ENCODE results near the gene LIPC. TPM values are rescaled to one million over a fixed set of nuclear protein-coding genes. Genes with fewer than 3 reads are reported as not detected.

Gene LIPC
- polyA plus RNA-seq, 1 donor (not counting 4 experiments of a cell fraction or from before 2014, with no cell fraction given): not detected

- H3K9ac ChIP-seq (ENCODE audit: control insufficient read depth, extremely low read depth, insufficient read depth, low read length): no peak overlapping the region
- H3K4me3 ChIP-seq (ENCODE audit: control insufficient read depth in 2 of 3, extremely low read depth in 1 of 3, insufficient read depth in 2 of 3, low read depth in 1 of 3, low read length in 3 of 3): no peak overlapping the region
- H3K9me1 ChIP-seq (ENCODE audit: control insufficient read depth, extremely low read depth, insufficient read depth, low read length): no peaks in the 10 kb centered on the region
- TF ChIP-seq EZH2 (IDR thresholded peaks at IDR 0.05; ENCODE audit: low read length): no peak
- TF ChIP-seq CTCF (optimal IDR thresholded peaks at IDR 0.05 in 1 of 3, IDR thresholded peaks at IDR 0.05 in 1 of 3, conservative IDR thresholded peaks at IDR 0.05 in 1 of 3; ENCODE audit: extremely low read depth in 1 of 3, insufficient read depth in 2 of 3, low read length in 3 of 3): no peak
- H3K4me2 ChIP-seq (ENCODE audit: control insufficient read depth, extremely low read depth, insufficient read depth, low read depth, low read length): no peak overlapping the region
- H3K4me1 ChIP-seq (ENCODE audit: control insufficient read depth, extremely low read depth, insufficient read depth, low read length): no peaks in the 10 kb centered on the region
- no peaks in the 10 kb centered on the region for H3K27me3 ChIP-seq (ENCODE audit: control insufficient read depth, extremely low read depth, insufficient read depth, low read length)
- H3K79me2 ChIP-seq (ENCODE audit: control insufficient read depth, insufficient read depth, low read length): no peaks in the 10 kb centered on the region
- no peak for DNase-seq (ENCODE audit: low read depth, low spot score)
- no peaks in the 10 kb centered on the region for H4K20me1 ChIP-seq (ENCODE audit: control insufficient read depth, extremely low read depth, insufficient read depth, low read length)
- H2AFZ ChIP-seq (ENCODE audit: control insufficient read depth, low read length): no peak overlapping the region
- dilution Hi-C loops (cut with MboI; ENCODE audit: extremely low pct_ligation_motif_present, low sequenced_read_pairs): no loop called here
- FAIRE-seq: no peak
- no peaks in the 10 kb centered on the region for H3K36me3 ChIP-seq (ENCODE audit: control insufficient read depth in 2 of 2, extremely low read depth in 1 of 2, insufficient read depth in 2 of 2, low read length in 2 of 2)
- no peaks in the 10 kb centered on the region for H3K9me3 ChIP-seq (ENCODE audit: control insufficient read depth, low read depth, low read length)
- H3K27ac ChIP-seq (ENCODE audit: control insufficient read depth, insufficient read depth, low read length): no peak overlapping the region
Measured at GRCh38 chr15:58583171-58583908, 151.5 kb downstream of the LIPC start.

GRCh38 chr15:58584789-58585461, 153.1 kb downstream of the LIPC start:
- H3K9ac ChIP-seq (ENCODE audit: control insufficient read depth, extremely low read depth, insufficient read depth, low read length): no peak overlapping the region
- DNase-seq (ENCODE audit: low read depth, low spot score) (no peak), FAIRE-seq (no peak)
- H3K9me3 ChIP-seq (ENCODE audit: control insufficient read depth, low read depth, low read length): no peaks in the 10 kb centered on the region
- no peak for TF ChIP-seq EZH2 (IDR thresholded peaks at IDR 0.05; ENCODE audit: low read length)
- no peak for TF ChIP-seq CTCF (optimal IDR thresholded peaks at IDR 0.05 in 1 of 3, IDR thresholded peaks at IDR 0.05 in 1 of 3, conservative IDR thresholded peaks at IDR 0.05 in 1 of 3; ENCODE audit: extremely low read depth in 1 of 3, insufficient read depth in 2 of 3, low read length in 3 of 3)
- no peaks in the 10 kb centered on the region for H3K36me3 ChIP-seq (ENCODE audit: control insufficient read depth in 2 of 2, extremely low read depth in 1 of 2, insufficient read depth in 2 of 2, low read length in 2 of 2)
- H3K4me2 ChIP-seq (ENCODE audit: control insufficient read depth, extremely low read depth, insufficient read depth, low read depth, low read length): no peak overlapping the region
- no peaks in the 10 kb centered on the region for H3K4me1 ChIP-seq (ENCODE audit: control insufficient read depth, extremely low read depth, insufficient read depth, low read length)
- no peaks in the 10 kb centered on the region for H3K9me1 ChIP-seq (ENCODE audit: control insufficient read depth, extremely low read depth, insufficient read depth, low read length)
- dilution Hi-C loops (cut with MboI; ENCODE audit: extremely low pct_ligation_motif_present, low sequenced_read_pairs): no loop called here
- H3K27me3 ChIP-seq (ENCODE audit: control insufficient read depth, extremely low read depth, insufficient read depth, low read length): no peaks in the 10 kb centered on the region
- no peaks in the 10 kb centered on the region for H4K20me1 ChIP-seq (ENCODE audit: control insufficient read depth, extremely low read depth, insufficient read depth, low read length)
- no peak overlapping the region for H2AFZ ChIP-seq (ENCODE audit: control insufficient read depth, low read length)
- H3K79me2 ChIP-seq (ENCODE audit: control insufficient read depth, insufficient read depth, low read length): no peaks in the 10 kb centered on the region
- no peak overlapping the region for H3K4me3 ChIP-seq (ENCODE audit: control insufficient read depth in 2 of 3, extremely low read depth in 1 of 3, insufficient read depth in 2 of 3, low read depth in 1 of 3, low read length in 3 of 3)
- no peak overlapping the region for H3K27ac ChIP-seq (ENCODE audit: control insufficient read depth, insufficient read depth, low read length)
